H9 (cell line): ENCODE measurements around the gene PROM1. TPM values are rescaled to one million over a fixed set of nuclear protein-coding genes. Genes with fewer than 3 reads are reported as not detected.

Source experiments
- DNase-seq: peaks from one replicate; pipeline ENCODE4 v3.0.0-alpha.2; 2017
- H2AFZ ChIP-seq: one replicate; pipeline ENCODE4 v1.6.1; 2013; ENCODE audit warnings: mild to moderate bottlenecking, low read length, control low read depth, moderate library complexity
- H2AK5ac ChIP-seq: 2 replicates; pipeline ENCODE4 v1.6.1; 2013; ENCODE audit warnings: low read length, control low read depth, mixed read lengths; ENCODE audit not compliant: insufficient read length
- H2BK120ac ChIP-seq: one replicate; pipeline ENCODE4 v1.6.1; 2013; ENCODE audit warnings: low read depth, mild to moderate bottlenecking, low read length, control low read depth, inconsistent platforms; ENCODE audit not compliant: poor library complexity, severe bottlenecking
- H2BK12ac ChIP-seq: 2 replicates; pipeline ENCODE4 v1.6.1; 2013; ENCODE audit warnings: low read length, control low read depth, mixed read lengths, low read depth; ENCODE audit not compliant: insufficient read length
- H2BK15ac ChIP-seq: 2 replicates; pipeline ENCODE4 v1.6.1; 2013; ENCODE audit warnings: low read depth, low read length, control low read depth
- H2BK20ac ChIP-seq: one replicate; pipeline ENCODE4 v1.6.1; 2013; ENCODE audit warnings: low read depth, mild to moderate bottlenecking, low read length, control low read depth, inconsistent platforms; ENCODE audit not compliant: poor library complexity, severe bottlenecking
- H2BK5ac ChIP-seq: 2 replicates; pipeline ENCODE4 v1.6.1; 2013; ENCODE audit warnings: low read length, control low read depth, mixed read lengths; ENCODE audit not compliant: insufficient read length
- H3K14ac ChIP-seq: 2 replicates; pipeline ENCODE4 v1.6.1; 2013; ENCODE audit warnings: low read length, control low read depth; ENCODE audit not compliant: insufficient read depth
- H3K18ac ChIP-seq: 2 replicates; pipeline ENCODE4 v1.6.1; 2013; ENCODE audit warnings: low read depth, mild to moderate bottlenecking, mixed read lengths, low read length, control low read depth; ENCODE audit not compliant: insufficient read length
- H3K23ac ChIP-seq: 2 replicates; pipeline ENCODE4 v1.6.1; 2013; ENCODE audit warnings: low read length, control low read depth, mixed read lengths, low read depth; ENCODE audit not compliant: insufficient read length
- H3K23me2 ChIP-seq: 2 replicates; pipeline ENCODE4 v1.6.1; 2013; ENCODE audit warnings: low read depth, mild to moderate bottlenecking, mixed read lengths, low read length, control low read depth; ENCODE audit not compliant: insufficient read length, poor library complexity, severe bottlenecking
- H3K27ac ChIP-seq: 2 replicates; pipeline ENCODE4 v1.5.1; 2013; ENCODE audit warnings: low read length, control low read depth, mixed read lengths, low read depth; ENCODE audit not compliant: insufficient read length
- H3K27me3 ChIP-seq: 2 replicates; pipeline ENCODE4 v1.6.1; 2013; ENCODE audit warnings: low read length, control low read depth, inconsistent platforms; ENCODE audit not compliant: insufficient read depth
- H3K4ac ChIP-seq: 2 replicates; pipeline ENCODE4 v1.6.1; 2013; ENCODE audit warnings: low read depth, mild to moderate bottlenecking, control low read depth, inconsistent platforms, low read length, moderate library complexity
- H3K4me1 ChIP-seq: 2 replicates; pipeline ENCODE4 v1.6.1; 2013; ENCODE audit warnings: low read length, control low read depth, inconsistent platforms; ENCODE audit not compliant: insufficient read depth
- H3K4me2 ChIP-seq: 2 replicates; pipeline ENCODE4 v1.6.1; 2013; ENCODE audit warnings: low read length, control low read depth, mixed read lengths; ENCODE audit not compliant: insufficient read length, insufficient read depth
- H3K56ac ChIP-seq: 2 replicates; pipeline ENCODE4 v1.6.1; 2013; ENCODE audit warnings: low read depth, mild to moderate bottlenecking, mixed read lengths, low read length, control low read depth; ENCODE audit not compliant: insufficient read length
- H3K79me1 ChIP-seq: 2 replicates; pipeline ENCODE4 v1.6.1; 2013; ENCODE audit warnings: low read depth, mild to moderate bottlenecking, moderate library complexity, low read length, control low read depth, inconsistent platforms; ENCODE audit not compliant: insufficient read depth, poor library complexity, severe bottlenecking
- H3K79me2 ChIP-seq: 2 replicates; pipeline ENCODE4 v1.6.1; 2013; ENCODE audit warnings: low read length, control low read depth, inconsistent platforms; ENCODE audit not compliant: insufficient read depth
- H3K9ac ChIP-seq: 2 replicates; pipeline ENCODE4 v1.6.1; 2013; ENCODE audit warnings: low read length, control low read depth, mixed read lengths; ENCODE audit not compliant: insufficient read length; ENCODE audit errors: extremely low read depth
- H3K9me3 ChIP-seq: one replicate; pipeline ENCODE4 v1.6.1; 2013; ENCODE audit warnings: low read depth, low read length, inconsistent platforms; ENCODE audit not compliant: control insufficient read depth
- H3T11ph ChIP-seq: one replicate; pipeline ENCODE4 v1.6.1; 2013; ENCODE audit warnings: mild to moderate bottlenecking, low read length, control low read depth, inconsistent platforms
- H4K20me1 ChIP-seq: one replicate; pipeline ENCODE4 v1.6.1; 2013; ENCODE audit not compliant: control insufficient read depth, insufficient read length, insufficient read depth
- H4K5ac ChIP-seq: 2 replicates; pipeline ENCODE4 v1.6.1; 2013; ENCODE audit warnings: low read depth, mild to moderate bottlenecking, mixed read lengths, low read length, control low read depth; ENCODE audit not compliant: insufficient read length
- H4K8ac ChIP-seq: replicated peaks from 2 replicates; pipeline ENCODE4 v1.6.1; 2013; ENCODE audit warnings: low read length, control low read depth, mixed read lengths, low read depth; ENCODE audit not compliant: insufficient read length
- H4K91ac ChIP-seq: 2 replicates; pipeline ENCODE4 v1.6.1; 2013; ENCODE audit warnings: low read depth, mild to moderate bottlenecking, moderate library complexity, mixed read lengths, low read length, control low read depth; ENCODE audit not compliant: insufficient read length
- H3K27ac Mint-ChIP-seq, 3 experiments: 2 replicates in 2 of 3; 3 replicates in 1 of 3; pipeline ENCODE4 v1.8.0; 2020 to 2021; ENCODE audit warnings: mixed read lengths in 3 of 3, mild to moderate bottlenecking in 1 of 3, moderate library complexity in 1 of 3
- H3K27me3 Mint-ChIP-seq: 2 replicates; pipeline ENCODE4 v1.8.0; 2021; ENCODE audit warnings: low read depth, mild to moderate bottlenecking, moderate library complexity, mixed read lengths
- H3K36me3 Mint-ChIP-seq, 3 experiments: 2 replicates in 2 of 3; 3 replicates in 1 of 3; pipeline ENCODE4 v1.8.0; 2020 to 2021; ENCODE audit warnings: low read depth in 3 of 3, mixed read lengths in 3 of 3; ENCODE audit not compliant: insufficient read depth in 1 of 3
- H3K4me1 Mint-ChIP-seq, 2 experiments: 2 replicates each; pipeline ENCODE4 v1.8.0; 2020; ENCODE audit warnings: mixed read lengths in 2 of 2
- H3K4me3 Mint-ChIP-seq, 2 experiments: 2 replicates in 1 of 2; 3 replicates in 1 of 2; pipeline ENCODE4 v1.8.0; 2020 to 2021; ENCODE audit warnings: mild to moderate bottlenecking in 2 of 2, mixed read lengths in 2 of 2, moderate library complexity in 1 of 2
- H3K9me3 Mint-ChIP-seq, 2 experiments: 2 replicates in 1 of 2; 3 replicates in 1 of 2; pipeline ENCODE4 v1.8.0; 2020; ENCODE audit warnings: mild to moderate bottlenecking in 2 of 2, mixed read lengths in 2 of 2, moderate library complexity in 1 of 2
- total RNA-seq: library from RNA; stranded (reverse); gene quantifications from 2 replicates; pipeline ENCODE4 v1.2.1, GENCODE V29; 2021
- TF ChIP-seq, protein P1 (sequence below): fragments of 200-600 bp; sonication (generic); conservative IDR thresholded peaks from 3 replicates; pipeline ENCODE4 v1.8.0; 2021; ENCODE audit warnings: antibody characterized with exemption, mild to moderate bottlenecking

The PROM1 gene
- total RNA-seq, 1 experiment from 2014 or later: 98.3 TPM

DNA sequence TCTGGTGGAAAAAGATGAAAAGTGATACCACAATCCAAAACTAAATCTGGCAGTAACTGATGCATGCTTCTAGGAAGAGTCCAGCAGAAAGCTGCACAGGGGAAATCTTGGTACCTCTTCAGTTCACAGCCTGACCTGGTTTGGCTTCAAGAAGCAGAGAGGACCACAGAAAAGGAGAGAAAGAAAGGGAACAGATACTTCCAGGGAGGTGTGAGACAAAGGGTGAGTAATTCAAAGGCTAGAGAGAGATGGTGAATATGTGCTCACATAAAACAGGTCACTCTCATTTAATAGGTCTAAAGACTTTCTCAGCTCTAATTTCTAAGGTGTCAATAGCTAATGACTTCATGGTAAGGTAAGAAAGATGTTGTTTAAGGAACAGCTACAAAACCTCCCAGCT lies 132.0 kb downstream of the PROM1 start:
- Mint-ChIP-seq H3K4me1 (no peaks in the 10 kb centered on the region), H3K9me3 (peaks cover 17 to 28% of the 10 kb centered on the region in 2 experiments), H3K36me3 (peaks cover 3 to 13% (median 10%) of the 10 kb centered on the region in 3 experiments; a peak in 6 of 7 replicates), H3K4me3 (no peak overlapping the region), H3K27ac (no peak overlapping the region), H3K27me3 (peaks cover 2% of the 10 kb centered on the region)
- H3K9me3 ChIP-seq: no peaks in the 10 kb centered on the region
- H3K56ac ChIP-seq: no peak overlapping the region
- TF ChIP-seq, protein P1, sequence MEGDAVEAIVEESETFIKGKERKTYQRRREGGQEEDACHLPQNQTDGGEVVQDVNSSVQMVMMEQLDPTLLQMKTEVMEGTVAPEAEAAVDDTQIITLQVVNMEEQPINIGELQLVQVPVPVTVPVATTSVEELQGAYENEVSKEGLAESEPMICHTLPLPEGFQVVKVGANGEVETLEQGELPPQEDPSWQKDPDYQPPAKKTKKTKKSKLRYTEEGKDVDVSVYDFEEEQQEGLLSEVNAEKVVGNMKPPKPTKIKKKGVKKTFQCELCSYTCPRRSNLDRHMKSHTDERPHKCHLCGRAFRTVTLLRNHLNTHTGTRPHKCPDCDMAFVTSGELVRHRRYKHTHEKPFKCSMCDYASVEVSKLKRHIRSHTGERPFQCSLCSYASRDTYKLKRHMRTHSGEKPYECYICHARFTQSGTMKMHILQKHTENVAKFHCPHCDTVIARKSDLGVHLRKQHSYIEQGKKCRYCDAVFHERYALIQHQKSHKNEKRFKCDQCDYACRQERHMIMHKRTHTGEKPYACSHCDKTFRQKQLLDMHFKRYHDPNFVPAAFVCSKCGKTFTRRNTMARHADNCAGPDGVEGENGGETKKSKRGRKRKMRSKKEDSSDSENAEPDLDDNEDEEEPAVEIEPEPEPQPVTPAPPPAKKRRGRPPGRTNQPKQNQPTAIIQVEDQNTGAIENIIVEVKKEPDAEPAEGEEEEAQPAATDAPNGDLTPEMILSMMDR: no peak
- H3K4ac ChIP-seq: no peak overlapping the region
- no peak overlapping the region for H2BK20ac ChIP-seq
- no peak overlapping the region for H2AFZ ChIP-seq
- no peak overlapping the region for H3K14ac ChIP-seq
- DNase-seq: no peak
- H3K23ac ChIP-seq: no peak overlapping the region
- no peaks in the 10 kb centered on the region for H3K4me1 ChIP-seq
- no peak overlapping the region for H2BK15ac ChIP-seq
- no peak overlapping the region for H2BK12ac ChIP-seq
- H4K8ac ChIP-seq: no peak overlapping the region
- no peaks in the 10 kb centered on the region for H3K27me3 ChIP-seq
- no peak overlapping the region for H2AK5ac ChIP-seq
- H2BK5ac ChIP-seq: no peak overlapping the region
- H4K5ac ChIP-seq: no peak overlapping the region
- no peak overlapping the region for H3K9ac ChIP-seq
- no peak overlapping the region for H3K18ac ChIP-seq
- no peak overlapping the region for H3K4me2 ChIP-seq
- no peaks in the 10 kb centered on the region for H3K79me2 ChIP-seq
- no peaks in the 10 kb centered on the region for H4K20me1 ChIP-seq
- H3K27ac ChIP-seq: no peak overlapping the region
- no peak overlapping the region for H3T11ph ChIP-seq
- H2BK120ac ChIP-seq: no peak overlapping the region
- no peak overlapping the region for H4K91ac ChIP-seq
- H3K79me1 ChIP-seq: no peaks in the 10 kb centered on the region
- no peaks in the 10 kb centered on the region for H3K23me2 ChIP-seq
